Stimulated activated CD4-positive, alpha-beta T cell treated with anti-CD3 and anti-CD28 coated beads, Interleukin-2, amount 100 ng/mL, for 24 hours (primary cell): ENCODE measurements around the gene LRRC37A3.
"Not testable (repeated sequence)": the region's sequence is repeated elsewhere in the genome, so short reads cannot be mapped to it uniquely, and the experiment has no call there.

Experiments used
- DNase-seq, 2 donors: peaks; one replicate each; pipeline ENCODE4 v3.0.0-alpha.2; 2020

The LRRC37A3 gene

DNA sequence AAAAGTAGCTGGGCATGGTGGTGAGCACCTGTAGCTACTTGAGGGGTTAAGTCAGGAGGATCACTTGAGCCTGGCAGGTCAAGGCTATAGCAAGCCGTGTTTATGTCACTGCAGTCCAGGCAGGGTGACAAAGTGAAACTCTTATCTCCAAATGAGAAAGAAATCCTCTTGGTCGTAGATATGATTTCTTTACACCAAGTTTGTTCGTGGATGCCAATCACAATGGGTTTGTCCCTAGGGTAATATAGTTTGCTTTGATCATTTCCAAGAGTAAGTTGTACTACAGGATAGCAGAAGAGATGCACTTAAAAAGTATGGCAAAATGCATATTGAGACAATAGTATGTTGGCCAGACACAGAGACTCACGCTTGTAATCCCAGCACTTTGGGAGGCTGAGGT, 6.0 kb upstream of the LRRC37A3 start:
- DNase-seq = not testable (repeated sequence)

DNA sequence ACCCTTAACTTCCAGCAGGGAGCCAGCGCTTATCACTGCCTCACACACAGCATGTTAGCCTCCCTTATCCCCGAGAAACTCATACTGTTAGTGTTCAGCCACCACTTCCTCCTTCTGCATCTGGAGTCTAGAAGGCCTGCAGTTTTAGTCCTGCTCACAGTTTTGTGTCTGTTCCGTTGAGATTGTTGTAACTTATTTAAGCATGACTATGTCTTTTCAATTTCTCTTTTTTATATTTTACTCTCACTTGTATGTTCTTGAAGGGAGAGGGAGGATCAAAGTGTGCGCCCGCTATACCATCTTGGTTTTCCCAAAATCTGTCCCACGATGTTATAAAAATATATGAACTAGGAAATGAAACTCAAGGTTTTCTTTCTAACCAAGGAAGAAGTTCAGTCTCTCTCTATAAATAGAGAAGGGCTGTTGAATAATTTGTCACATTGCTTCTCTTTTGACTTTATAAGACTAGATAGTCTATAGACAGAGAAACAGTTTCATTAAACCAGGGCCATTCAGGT, 3.8 kb upstream of the LRRC37A3 start:
- DNase-seq = not testable (repeated sequence)

GRCh38 chr17:64920419-64921172, 1.3 kb upstream of the LRRC37A3 start:
- no peak for DNase-seq

DNA sequence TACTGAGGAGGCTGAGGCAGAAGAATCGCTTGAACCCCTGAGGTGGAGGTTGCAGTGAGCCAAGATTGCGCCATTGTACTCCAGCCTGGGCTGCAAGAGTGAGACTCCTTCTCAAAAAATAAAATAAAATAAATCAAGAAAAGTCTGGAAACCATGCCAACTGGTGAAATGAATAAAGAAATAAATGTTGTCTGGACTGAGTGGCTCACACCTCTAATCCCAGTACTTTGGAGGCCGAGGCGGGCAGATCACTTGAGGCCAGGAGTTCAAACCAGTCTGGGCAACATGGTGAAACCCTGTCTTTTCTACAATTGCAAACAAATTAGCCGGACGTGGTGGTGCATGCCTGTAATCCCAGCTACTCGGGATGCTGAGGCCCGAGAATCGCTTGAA, 744 bp upstream of the LRRC37A3 start:
- DNase-seq = peak in 1 of 2 donors; percentile 15

- peak; percentile 48 to 59 for DNase-seq
Measured at GRCh38 chr17:64918842-64919288, 413 bp downstream of the LRRC37A3 start.

DNA sequence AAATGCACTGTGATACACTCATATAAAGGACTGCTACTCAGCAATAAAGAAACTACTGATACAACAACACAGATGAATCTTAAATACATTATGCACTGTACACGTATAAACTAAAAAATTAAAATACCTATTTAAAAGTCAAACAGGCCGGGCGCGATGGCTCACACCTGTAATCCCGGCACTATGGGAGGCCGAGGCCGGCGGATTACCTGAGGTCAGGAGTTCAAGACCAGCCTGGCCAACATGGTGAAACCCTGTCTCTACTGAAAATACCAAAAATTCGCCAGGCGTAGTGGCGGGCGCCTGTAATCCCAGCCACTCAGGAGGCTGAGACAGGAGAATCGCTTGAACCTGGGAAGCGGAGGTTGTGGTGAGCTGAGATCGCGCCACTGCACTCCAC, 1.7 kb downstream of the LRRC37A3 start:
- DNase-seq = not testable (repeated sequence)

- not testable (repeated sequence) for DNase-seq
Measured at GRCh38 chr17:64915244-64915643, 4.0 kb downstream of the LRRC37A3 start.

DNA sequence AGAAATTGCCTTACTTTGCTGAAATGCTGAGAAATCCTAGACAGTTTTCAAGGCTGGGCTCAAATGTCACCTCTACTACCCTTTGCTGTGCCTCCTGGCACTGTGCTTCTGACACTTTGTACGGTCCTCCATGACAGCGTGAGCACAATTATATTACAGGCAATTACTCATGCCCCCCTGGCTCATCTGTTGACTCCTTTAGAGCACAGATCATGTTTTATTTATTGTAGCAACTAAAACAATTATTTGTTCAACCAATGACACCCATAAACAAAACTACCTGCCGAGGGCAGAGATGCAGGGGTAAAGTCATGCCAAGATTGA, 9.1 kb downstream of the LRRC37A3 start:
- DNase-seq = not testable (repeated sequence)

- not testable (repeated sequence) for DNase-seq
Measured at GRCh38 chr17:64909511-64910190, 9.6 kb downstream of the LRRC37A3 start.

- DNase-seq = not testable (repeated sequence)
Measured at GRCh38 chr17:64904069-64904468, 15.2 kb downstream of the LRRC37A3 start.

DNA sequence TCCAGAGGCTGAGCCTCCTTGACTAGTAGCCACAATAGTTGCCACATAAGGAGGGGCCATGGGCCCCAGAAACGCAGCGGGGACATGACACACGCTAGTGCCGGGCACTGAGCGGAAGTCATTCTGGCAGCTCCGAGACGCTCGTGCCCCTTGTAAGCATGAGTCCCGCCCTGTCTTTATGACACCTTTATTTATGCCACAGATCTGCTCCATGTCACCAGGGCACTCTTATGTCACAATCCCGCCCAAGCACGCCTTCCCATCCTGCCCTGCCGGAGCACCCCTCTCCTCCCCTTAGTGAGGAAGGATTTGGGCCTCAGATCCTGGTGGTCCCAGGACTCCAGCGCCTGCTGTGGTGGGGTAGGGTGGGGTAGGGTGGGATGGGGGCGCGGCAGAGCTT, 22.1 kb downstream of the LRRC37A3 start:
- not testable (repeated sequence) for DNase-seq

DNA sequence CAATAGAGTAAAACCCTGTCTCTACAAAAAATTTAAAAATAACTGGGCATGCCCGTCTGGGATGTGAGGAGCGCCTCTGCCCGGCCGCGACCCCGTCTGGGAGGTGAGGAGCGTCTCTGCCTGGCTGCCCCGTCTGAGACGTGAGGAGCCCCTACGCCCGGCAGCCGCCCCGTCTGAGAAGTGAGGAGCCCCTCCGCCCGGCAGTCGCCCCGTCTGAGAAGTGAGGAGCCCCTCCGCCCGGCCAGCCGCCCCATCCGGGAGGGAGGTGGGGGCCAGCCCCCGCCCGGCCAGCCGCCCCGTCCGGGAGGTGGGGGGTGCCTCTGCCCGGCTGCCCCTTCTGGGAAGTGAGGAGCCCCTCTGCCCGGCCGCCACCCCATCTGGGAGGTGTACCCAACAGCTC, 45.1 kb downstream of the LRRC37A3 start:
- not testable (repeated sequence) for DNase-seq

DNA sequence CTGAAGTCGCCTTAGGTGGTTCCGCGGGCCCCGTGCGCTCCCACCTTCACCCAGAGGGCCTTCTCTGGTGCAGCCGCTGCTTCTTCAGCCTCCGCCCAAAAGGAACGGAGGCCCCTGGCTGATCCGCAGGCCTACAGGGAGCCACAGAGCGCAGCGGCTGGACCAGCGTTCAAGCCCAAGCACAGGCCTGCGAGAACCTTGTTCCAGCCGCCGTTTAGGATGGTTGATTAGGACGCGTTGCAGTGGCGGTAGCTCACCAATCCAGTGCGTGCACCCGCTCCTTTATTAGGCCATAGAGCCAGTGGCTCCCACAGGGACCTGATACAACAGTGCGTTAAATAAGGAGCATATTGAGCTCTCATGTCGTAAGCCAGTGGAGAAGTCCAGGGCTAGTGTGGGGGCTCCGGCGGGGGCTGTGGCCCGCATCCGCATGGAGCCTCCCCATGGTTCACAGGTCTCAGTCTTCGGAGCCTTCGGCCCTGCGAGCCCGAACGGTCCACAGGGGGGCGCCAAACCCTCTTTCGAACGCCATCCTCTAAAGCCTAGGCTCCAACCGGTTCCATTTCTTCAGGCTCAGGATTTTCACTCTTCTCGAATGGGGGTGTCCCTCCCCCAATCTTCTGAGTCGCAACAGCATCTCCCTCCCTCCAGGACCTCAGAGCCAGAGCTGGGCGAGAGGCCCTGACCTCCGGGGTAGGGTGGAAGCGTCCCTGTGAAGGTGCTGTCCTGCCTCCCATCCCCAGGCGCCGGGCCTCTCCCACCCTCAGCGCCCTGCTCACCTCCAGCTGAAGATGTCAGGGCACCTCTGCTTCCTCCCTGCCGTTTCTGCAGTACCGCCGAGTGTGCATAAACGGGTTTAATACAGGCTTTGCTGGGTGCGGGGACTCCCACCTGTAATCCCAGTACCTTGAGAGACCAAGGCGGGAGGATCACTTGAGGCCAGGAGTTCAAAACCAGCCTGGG, 71.5 kb downstream of the LRRC37A3 start:
- peak; percentile 85 for DNase-seq

GRCh38 chr17:64846892-64847291, 72.4 kb downstream of the LRRC37A3 start:
- DNase-seq = not testable (repeated sequence)

- DNase-seq = not testable (repeated sequence)
Measured at GRCh38 chr17:64843918-64844317, 75.4 kb downstream of the LRRC37A3 start.

GRCh38 chr17:64842900-64843299, 76.4 kb downstream of the LRRC37A3 start:
- not testable (repeated sequence) for DNase-seq

DNA sequence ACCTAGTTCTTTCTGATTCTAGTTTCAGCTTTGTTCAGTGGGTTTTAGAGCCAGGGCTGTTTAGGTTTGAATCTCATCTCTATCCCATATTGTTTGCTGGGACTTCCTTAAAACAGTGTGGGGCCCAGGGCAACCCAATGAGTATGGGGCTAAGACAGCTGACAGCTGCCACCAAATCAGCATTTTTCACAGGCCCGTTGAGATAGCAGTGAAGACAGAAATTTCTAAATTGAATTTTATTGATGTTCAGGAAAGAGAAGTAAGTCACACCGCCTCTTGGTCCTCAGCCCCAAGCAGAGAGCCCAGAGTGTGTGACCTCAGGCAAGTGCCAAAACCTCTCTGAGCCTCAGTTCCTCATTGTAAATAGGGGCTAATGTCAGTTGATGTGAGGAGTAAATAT, 78.3 kb downstream of the LRRC37A3 start:
- not testable (repeated sequence) for DNase-seq

- DNase-seq = not testable (repeated sequence)
Measured at GRCh38 chr17:64838513-64838912, 80.8 kb downstream of the LRRC37A3 start.

DNA sequence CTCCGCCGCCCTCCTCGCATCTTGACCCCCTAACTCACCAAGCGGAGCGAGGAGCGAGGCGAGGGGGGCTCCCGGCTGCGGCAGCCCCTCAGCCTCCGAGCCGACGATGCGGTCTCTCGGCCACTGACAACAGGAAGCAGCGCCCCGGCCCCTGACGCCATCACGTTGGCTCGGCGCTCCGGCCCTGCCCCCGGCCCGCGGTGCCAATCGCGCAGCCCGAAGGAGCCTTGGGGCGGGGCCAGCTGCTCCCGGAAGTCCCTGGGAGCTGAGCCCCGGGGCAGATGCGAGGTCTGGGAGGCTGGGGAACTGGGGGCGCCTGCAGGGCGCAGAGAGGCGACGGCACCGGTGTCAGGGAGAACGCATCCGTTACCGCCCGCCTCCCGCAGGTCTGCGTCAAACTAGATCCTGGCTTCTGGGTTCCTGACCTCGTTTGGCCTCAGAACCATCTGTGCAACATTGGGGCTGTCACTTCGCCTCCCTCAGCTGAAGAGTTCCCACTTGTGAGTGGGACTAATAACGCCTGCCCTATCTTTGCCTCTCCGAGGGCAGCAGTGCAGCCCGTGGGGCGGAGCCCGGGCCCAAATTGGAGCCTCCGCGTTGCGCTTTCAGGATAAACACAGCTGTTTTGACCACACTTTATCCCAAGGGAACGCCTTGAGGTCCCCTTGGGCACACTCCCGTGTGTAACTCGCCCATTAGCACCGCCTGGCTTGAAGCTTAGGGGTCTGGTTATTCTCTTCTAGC, 82.1 kb downstream of the LRRC37A3 start:
- peak; percentile 84 to 88 for DNase-seq

GRCh38 chr17:64836623-64837017, 82.7 kb downstream of the LRRC37A3 start:
- DNase-seq = peak; percentile 20 to 41

DNA sequence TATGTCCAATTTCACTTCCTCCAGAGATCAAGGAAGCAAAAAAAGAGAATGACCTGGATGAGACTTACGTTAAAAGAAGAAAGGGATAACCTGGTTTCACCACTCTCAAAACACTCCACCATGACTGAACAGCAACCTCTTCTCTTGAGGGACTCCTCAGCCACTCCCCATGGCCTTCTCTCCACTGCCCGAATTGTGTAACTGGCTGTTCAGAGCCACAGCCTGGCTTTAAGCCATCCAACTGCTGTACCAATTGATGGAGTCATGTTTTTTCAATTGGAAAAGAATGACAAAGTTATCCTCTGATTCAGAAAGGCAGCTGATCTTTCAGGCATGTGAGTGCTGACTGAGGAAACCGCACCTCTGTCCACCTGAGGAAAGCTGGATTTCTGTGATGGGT, 85.2 kb downstream of the LRRC37A3 start:
- not testable (repeated sequence) for DNase-seq

DNA sequence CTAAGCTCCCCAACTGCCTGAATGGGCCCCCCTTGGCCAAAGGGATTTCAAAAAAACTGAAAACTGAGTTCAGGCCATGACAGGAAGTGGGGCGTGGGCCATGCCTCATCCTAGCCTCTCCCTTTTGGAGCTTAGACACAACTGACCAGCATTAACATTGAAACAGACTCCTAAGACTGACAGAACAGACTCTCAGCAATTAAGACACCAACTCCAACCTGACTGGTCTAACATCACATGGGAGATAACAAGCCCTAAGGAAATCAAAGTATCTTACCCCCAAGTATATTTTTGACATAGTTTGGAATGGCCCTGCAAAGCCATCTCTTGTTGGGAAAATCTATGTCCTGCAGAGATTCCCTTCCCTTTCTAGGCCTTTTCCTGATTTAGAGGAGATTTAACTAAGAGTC, 88.6 kb downstream of the LRRC37A3 start:
- not testable (repeated sequence) for DNase-seq
